ENCODE data around the gene MLLT10. TPM values are rescaled to one million over a fixed set of nuclear protein-coding genes. Genes with fewer than 3 reads are reported as not detected.

The MLLT10 gene
- polyA plus RNA-seq, 1 donor, result 39.4 TPM

DNA sequence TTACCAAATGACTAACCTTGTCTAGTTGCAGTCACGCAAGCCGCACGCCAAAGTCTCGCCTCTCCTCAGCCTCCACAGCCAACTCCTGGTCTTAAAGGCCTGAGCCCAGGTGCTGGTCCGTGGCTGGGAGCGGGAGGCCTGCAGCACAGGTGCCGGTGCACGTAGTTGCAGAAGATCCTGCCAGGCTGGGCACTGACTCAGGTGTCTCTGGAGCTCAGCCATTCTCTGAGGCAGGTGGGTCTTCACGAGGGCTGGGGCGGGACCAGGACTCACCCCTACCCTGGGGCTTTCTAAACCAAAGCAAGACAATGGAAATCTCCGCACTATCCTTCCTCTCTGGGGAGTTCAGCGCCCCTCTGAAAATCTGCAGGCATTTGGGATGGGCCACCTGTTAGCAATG is 216.4 kb downstream of the MLLT10 start:
- Histone ChIP-seq H3K9me3 (ENCODE audit: control insufficient read depth, low read depth, low read length) (peaks cover 3% of the 10 kb centered on the region), H3K4me1 (ENCODE audit: control insufficient read depth, insufficient read depth, low read length) (no peaks in the 10 kb centered on the region), H3K4me3 (ENCODE audit: low read length) (no peak overlapping the region), H3K27ac (ENCODE audit: low read length) (no peak overlapping the region), H3K36me3 (ENCODE audit: control insufficient read depth, insufficient read depth, low read length) (no peaks in the 10 kb centered on the region), H3K27me3 (ENCODE audit: control insufficient read depth, insufficient read depth, low read length) (no peaks in the 10 kb centered on the region)
- WGBS (ENCODE audit: insufficient coverage, low lambda C conversion rate), result no CpG with 5 or more reads among the region's 12 CpGs
- no peak for DNase-seq

DNA sequence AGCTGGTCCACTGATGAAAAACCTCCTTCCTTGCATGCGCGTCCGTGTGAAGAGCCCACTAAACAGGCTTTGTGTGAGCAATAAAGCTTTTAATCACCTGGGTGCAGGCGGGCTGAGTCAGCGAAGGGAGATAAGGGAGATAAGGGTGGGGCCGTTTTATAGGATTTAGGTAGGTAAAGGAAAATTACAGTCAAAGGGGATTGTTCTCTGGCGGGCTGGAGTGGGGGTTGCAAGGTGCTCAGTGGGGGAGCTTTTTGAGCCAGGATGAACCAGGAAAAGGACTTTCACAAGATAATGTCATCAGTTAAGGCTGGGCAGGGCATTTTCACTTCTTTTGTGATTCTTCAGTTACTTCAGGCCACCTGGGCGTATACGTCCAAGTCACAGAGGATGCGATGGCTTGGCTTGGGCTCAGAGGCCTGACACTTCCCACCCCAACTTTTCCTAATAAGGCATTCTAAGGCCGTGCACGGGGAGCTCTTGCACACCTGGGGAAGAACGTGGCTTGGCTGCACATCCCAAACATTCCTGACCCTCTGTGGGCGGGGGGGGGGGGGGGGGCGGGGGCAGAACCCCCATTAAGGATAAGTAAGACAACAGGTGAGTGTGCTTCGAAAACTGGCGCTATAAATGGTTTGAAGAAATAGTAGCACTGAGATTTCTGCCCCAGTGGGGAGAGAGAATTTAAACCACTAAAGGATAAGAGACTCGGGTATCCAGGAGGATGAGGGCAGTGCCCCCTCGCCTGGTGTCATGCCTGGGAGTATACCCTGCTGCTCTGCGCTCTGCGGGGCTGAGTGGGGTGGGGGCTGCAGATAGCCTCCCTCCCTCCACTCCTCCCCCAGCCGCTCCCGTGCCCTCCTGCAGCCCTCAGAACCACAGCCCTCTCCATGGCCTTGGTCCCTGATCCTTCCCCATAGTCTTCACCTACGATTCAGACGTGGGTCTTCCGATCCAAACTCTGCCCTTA is 217.6 kb downstream of the MLLT10 start:
- DNase-seq, result peak in 1 of 2 donors; percentile 49
- Histone ChIP-seq H3K27me3 (ENCODE audit: control insufficient read depth, insufficient read depth, low read length) (no peaks in the 10 kb centered on the region), H3K27ac (ENCODE audit: low read length) (no peak overlapping the region), H3K4me3 (ENCODE audit: low read length) (no peak overlapping the region), H3K36me3 (ENCODE audit: control insufficient read depth, insufficient read depth, low read length) (no peaks in the 10 kb centered on the region), H3K9me3 (ENCODE audit: control insufficient read depth, low read depth, low read length) (peaks cover 3% of the 10 kb centered on the region), H3K4me1 (ENCODE audit: control insufficient read depth, insufficient read depth, low read length) (no peaks in the 10 kb centered on the region)
- WGBS (ENCODE audit: insufficient coverage, low lambda C conversion rate), result 23% methylated on average over 2 of the region's 26 CpGs

DNA sequence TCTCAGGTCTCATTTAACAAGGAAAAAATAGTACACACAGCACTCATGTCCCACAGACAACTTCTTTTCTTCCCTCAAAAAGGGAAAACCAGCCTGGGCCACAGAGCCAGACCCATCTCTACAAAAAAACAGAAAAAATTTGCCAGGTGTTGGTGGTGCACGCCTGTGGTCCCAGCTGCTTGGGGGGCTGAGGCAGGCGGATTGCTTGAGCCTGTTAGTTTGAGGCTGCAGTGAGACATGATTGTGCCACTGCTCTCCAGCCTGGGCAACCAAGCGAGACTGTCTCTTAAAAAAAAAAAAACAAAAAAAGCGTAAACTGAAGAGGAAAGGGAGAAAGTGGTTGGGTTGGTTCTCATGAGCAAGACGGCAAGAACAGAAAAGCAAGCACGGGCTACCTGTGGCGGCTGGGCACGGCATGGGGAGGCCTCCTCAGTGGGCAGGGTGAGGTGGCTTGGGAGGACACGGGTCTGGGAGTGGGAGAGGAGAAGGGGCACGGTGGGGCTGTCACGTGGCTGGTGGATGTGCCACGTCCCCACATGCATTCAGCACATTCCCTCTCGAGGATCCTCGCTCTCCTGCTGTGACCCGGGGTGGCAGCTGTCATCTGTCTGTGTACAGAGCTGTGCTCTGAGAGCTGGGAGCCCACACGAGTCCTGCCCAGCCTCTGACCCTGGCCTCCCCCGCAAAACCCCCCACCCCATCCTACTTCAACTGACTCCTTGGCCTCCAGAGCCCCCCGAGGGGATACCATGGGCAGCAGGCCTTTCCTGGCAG is 219.7 kb downstream of the MLLT10 start:
- H3K4me3 ChIP-seq (ENCODE audit: low read length), result no peak overlapping the region

DNA sequence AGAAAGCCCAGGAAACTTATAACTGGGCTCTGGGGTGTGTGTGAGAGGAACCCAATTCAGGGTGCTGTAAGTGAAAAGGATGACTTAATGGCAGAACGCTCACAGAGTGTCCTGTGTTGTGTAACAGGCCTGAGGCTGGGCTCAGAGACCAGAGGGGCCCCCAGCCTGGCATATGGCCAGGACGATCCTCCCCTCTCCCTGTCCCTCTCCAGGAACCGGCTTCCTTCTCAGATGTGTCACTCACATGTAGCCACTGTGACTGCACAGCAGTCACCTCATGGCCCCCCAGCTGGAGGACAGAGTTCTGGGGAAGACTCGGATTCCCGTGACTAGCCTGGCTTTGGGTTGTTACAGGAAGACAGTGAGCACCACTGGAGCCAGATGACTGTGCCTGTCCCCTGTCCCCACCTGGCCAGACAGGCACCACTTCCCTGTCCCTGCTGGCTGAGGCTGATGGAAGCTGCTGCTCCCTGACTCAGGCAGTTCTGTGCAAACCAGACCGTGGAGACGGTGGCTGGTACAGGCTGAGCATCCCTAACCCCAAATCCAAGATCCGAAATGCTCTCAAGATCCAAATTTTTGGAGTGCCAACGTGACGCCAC is 220.5 kb downstream of the MLLT10 start:
- no peak overlapping the region for H3K27ac ChIP-seq (ENCODE audit: low read length)
- no peaks in the 10 kb centered on the region for H3K27me3 ChIP-seq (ENCODE audit: control insufficient read depth, insufficient read depth, low read length)
- DNase-seq, result peak; percentile 60 to 79
- H3K4me3 ChIP-seq (ENCODE audit: low read length), result no peak overlapping the region
- H3K36me3 ChIP-seq (ENCODE audit: control insufficient read depth, insufficient read depth, low read length), result peaks cover 11% of the 10 kb centered on the region
- H3K9me3 ChIP-seq (ENCODE audit: control insufficient read depth, low read depth, low read length), result peaks cover 3% of the 10 kb centered on the region
- no peaks in the 10 kb centered on the region for H3K4me1 ChIP-seq (ENCODE audit: control insufficient read depth, insufficient read depth, low read length)
- WGBS (ENCODE audit: insufficient coverage, low lambda C conversion rate), result 90% methylated on average over 2 of the region's 10 CpGs

More for the DNA sequence above, 219.7 kb downstream of the MLLT10 start:
- WGBS (ENCODE audit: insufficient coverage, low lambda C conversion rate), result 94% methylated on average over 3 of the region's 18 CpGs
- Histone ChIP-seq H3K36me3 (ENCODE audit: control insufficient read depth, insufficient read depth, low read length) (peaks cover 5% of the 10 kb centered on the region), H3K27ac (ENCODE audit: low read length) (no peak overlapping the region), H3K9me3 (ENCODE audit: control insufficient read depth, low read depth, low read length) (peaks cover 3% of the 10 kb centered on the region), H3K27me3 (ENCODE audit: control insufficient read depth, insufficient read depth, low read length) (no peaks in the 10 kb centered on the region), H3K4me1 (ENCODE audit: control insufficient read depth, insufficient read depth, low read length) (no peaks in the 10 kb centered on the region)
- DNase-seq, result no peak

DNA sequence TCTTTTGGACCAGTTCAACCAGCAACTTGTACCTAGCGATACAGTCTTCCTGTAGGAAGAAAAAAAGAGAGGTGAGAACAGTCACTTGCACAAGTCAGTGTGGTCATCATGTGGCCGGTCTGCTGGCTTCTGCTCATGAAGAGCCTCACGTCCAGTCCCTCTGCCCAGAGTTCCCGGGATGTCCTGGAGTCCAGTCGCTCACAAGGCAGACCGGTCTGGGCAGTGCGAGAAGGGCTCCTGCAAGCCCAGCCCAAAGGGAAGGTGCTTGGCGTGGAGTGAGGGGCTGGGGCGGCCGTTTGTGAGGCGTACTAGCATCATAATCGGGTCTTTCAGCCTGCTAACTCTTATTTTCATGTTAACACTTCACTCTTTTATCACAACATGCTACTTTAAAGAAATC is 222.7 kb downstream of the MLLT10 start:
- H3K4me1 ChIP-seq (ENCODE audit: control insufficient read depth, insufficient read depth, low read length), result no peaks in the 10 kb centered on the region

DNA sequence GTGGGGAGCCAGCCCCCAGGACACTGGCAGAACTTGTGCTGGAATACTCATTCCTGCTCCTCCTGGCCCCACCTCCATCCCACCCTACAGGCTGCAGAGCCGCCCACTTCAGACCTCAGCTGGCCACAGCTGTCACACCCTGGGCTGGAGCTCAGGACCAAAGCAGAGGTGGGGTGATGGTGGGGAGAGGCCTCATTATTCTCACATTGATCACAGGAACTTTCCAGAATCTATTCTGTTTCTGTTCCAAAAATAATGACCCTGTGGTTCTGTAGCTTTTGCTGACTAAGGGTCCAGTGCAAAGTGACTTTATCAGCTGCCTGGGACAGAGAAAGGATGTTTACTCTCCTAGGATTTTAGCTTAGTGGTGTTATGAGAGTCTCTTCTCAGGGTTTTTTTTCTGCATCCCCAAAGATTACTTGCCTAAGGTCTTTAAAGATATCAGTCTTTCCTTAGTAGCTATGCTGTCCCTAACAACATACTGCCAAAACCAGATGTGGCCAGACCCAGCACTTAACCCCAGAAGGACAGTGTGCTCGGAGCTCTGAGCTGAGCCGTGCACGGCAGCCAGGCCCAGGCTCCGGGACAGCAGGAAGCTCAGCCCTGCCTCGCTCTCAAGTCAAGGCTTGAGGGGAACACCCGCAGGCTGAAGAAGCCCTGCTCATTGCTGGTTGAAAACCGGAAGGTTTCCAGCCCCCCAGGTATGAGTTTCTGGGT is 223.3 kb downstream of the MLLT10 start:
- WGBS (ENCODE audit: insufficient coverage, low lambda C conversion rate), result no CpG with 5 or more reads among the region's 8 CpGs

More for the DNA sequence above, 222.7 kb downstream of the MLLT10 start:
- H3K27ac ChIP-seq (ENCODE audit: low read length), result no peak overlapping the region
- H3K36me3 ChIP-seq (ENCODE audit: control insufficient read depth, insufficient read depth, low read length), result peaks cover 15% of the 10 kb centered on the region
- no CpG with 5 or more reads among the region's 12 CpGs for WGBS (ENCODE audit: insufficient coverage, low lambda C conversion rate)
- DNase-seq, result no peak
- no peaks in the 10 kb centered on the region for H3K27me3 ChIP-seq (ENCODE audit: control insufficient read depth, insufficient read depth, low read length)
- no peak overlapping the region for H3K4me3 ChIP-seq (ENCODE audit: low read length)
- H3K9me3 ChIP-seq (ENCODE audit: control insufficient read depth, low read depth, low read length), result no peaks in the 10 kb centered on the region

DNA sequence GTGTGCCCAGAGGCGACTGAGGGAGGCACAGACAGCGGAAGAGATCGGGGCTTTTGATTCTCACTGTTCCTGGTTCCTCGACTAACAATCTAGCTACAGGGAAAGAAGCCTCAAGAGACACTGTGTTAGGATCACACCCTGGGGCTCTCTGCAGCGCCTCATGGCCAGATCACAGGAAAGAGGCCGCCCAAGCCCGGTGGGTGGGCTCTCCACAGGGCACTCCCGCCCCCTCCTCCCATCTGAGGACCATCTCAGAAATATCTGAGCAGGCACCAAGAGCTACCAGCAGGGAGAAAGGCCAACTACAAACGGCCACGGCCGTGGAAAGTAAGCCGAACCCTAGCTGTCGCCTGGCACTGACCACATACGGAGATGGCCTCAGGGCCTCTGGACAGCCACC is 224.2 kb downstream of the MLLT10 start:
- WGBS (ENCODE audit: insufficient coverage, low lambda C conversion rate), result no CpG with 5 or more reads among the region's 14 CpGs
- Histone ChIP-seq H3K4me1 (ENCODE audit: control insufficient read depth, insufficient read depth, low read length) (no peaks in the 10 kb centered on the region), H3K9me3 (ENCODE audit: control insufficient read depth, low read depth, low read length) (no peaks in the 10 kb centered on the region), H3K36me3 (ENCODE audit: control insufficient read depth, insufficient read depth, low read length) (peaks cover 15% of the 10 kb centered on the region), H3K27ac (ENCODE audit: low read length) (no peak overlapping the region), H3K27me3 (ENCODE audit: control insufficient read depth, insufficient read depth, low read length) (no peaks in the 10 kb centered on the region), H3K4me3 (ENCODE audit: low read length) (no peak overlapping the region)
- DNase-seq, result no peak

More for the DNA sequence above, 223.3 kb downstream of the MLLT10 start:
- Histone ChIP-seq H3K36me3 (ENCODE audit: control insufficient read depth, insufficient read depth, low read length) (peaks cover 15% of the 10 kb centered on the region), H3K4me3 (ENCODE audit: low read length) (no peak overlapping the region), H3K4me1 (ENCODE audit: control insufficient read depth, insufficient read depth, low read length) (no peaks in the 10 kb centered on the region), H3K27ac (ENCODE audit: low read length) (no peak overlapping the region), H3K9me3 (ENCODE audit: control insufficient read depth, low read depth, low read length) (no peaks in the 10 kb centered on the region), H3K27me3 (ENCODE audit: control insufficient read depth, insufficient read depth, low read length) (no peaks in the 10 kb centered on the region)
- no peak for DNase-seq

DNA sequence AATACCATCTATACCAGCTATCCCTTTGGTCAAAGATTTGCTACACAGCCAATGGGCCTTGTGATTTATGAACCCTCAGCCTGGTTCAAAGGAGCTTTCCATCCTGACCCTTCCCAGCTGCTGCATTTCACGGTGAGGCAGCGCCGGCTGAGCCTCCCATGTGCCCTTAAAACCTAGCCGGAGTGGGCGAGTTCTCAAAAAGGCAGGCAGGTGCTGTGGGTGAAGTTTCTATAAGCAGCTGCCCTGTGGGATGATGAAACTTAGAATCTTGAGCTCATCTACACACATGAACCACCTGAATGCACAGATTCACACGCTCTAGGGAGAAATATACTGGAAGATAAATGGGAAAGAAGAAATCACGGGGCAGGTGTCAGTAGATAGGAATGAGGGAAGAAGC is 224.7 kb downstream of the MLLT10 start:
- peaks cover 15% of the 10 kb centered on the region for H3K36me3 ChIP-seq (ENCODE audit: control insufficient read depth, insufficient read depth, low read length)

DNA sequence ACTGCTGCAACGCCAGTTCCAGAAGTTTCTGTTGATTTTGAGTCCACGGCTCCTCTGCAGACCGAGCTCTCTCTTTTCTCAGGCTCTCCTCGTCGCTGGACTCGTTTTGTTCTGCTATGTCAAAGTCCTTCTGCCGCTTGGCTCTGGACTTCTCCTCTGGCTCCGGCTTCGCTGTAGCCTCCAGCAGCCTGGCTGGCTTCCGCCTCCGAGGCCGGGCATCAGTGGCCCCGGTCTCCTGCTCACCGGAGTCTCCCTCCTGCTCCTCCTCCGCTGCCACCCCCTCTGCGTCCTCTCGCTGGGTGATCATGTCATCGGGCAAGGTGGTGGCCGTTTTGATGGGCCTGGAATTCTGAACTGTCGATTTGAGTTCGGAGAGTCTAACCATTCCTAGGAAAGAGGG is 225.2 kb downstream of the MLLT10 start:
- H3K27ac ChIP-seq (ENCODE audit: low read length), result no peak overlapping the region
- WGBS (ENCODE audit: insufficient coverage, low lambda C conversion rate), result no CpG with 5 or more reads among the region's 21 CpGs
- no peak overlapping the region for H3K4me3 ChIP-seq (ENCODE audit: low read length)
- H3K9me3 ChIP-seq (ENCODE audit: control insufficient read depth, low read depth, low read length), result no peaks in the 10 kb centered on the region
- H3K27me3 ChIP-seq (ENCODE audit: control insufficient read depth, insufficient read depth, low read length), result no peaks in the 10 kb centered on the region
- no peak for DNase-seq
- H3K4me1 ChIP-seq (ENCODE audit: control insufficient read depth, insufficient read depth, low read length), result no peaks in the 10 kb centered on the region
- peaks cover 15% of the 10 kb centered on the region for H3K36me3 ChIP-seq (ENCODE audit: control insufficient read depth, insufficient read depth, low read length)

More for the DNA sequence above, 224.7 kb downstream of the MLLT10 start:
- Histone ChIP-seq H3K9me3 (ENCODE audit: control insufficient read depth, low read depth, low read length) (no peaks in the 10 kb centered on the region), H3K27me3 (ENCODE audit: control insufficient read depth, insufficient read depth, low read length) (no peaks in the 10 kb centered on the region), H3K27ac (ENCODE audit: low read length) (no peak overlapping the region), H3K4me1 (ENCODE audit: control insufficient read depth, insufficient read depth, low read length) (no peaks in the 10 kb centered on the region), H3K4me3 (ENCODE audit: low read length) (no peak overlapping the region)
- WGBS (ENCODE audit: insufficient coverage, low lambda C conversion rate), result 100% methylated on average over 2 of the region's 7 CpGs
- DNase-seq, result no peak

DNA sequence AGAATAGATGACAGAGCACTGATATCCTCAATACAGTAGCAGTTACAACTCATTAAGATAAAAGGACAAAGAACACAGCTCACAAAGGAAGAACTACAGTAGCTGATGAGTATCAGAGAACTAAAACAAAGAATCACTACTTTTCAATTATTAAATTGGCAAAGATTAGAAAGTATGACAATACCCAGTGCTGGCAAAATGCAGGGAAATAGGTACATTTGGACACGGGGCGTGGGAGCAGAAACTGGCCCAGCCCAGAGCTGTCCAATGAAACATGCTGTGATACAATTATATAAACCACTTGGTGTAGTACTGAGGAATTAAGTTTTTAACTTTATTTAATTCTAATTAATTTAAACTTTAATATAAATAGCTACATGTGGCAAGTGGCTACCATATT is 226.3 kb downstream of the MLLT10 start:
- WGBS (ENCODE audit: insufficient coverage, low lambda C conversion rate), result no CpG with 5 or more reads among the region's 2 CpGs

More for the DNA sequence above, 226.3 kb downstream of the MLLT10 start:
- no peak for DNase-seq
- Histone ChIP-seq H3K27ac (ENCODE audit: low read length) (no peak overlapping the region), H3K36me3 (ENCODE audit: control insufficient read depth, insufficient read depth, low read length) (peaks cover 15% of the 10 kb centered on the region), H3K9me3 (ENCODE audit: control insufficient read depth, low read depth, low read length) (no peaks in the 10 kb centered on the region), H3K4me1 (ENCODE audit: control insufficient read depth, insufficient read depth, low read length) (no peaks in the 10 kb centered on the region), H3K27me3 (ENCODE audit: control insufficient read depth, insufficient read depth, low read length) (no peaks in the 10 kb centered on the region), H3K4me3 (ENCODE audit: low read length) (no peak overlapping the region)
